GM21367 (cell line): ENCODE measurements around the gene PPIC.
"Not testable (repeated sequence)": the region's sequence is repeated elsewhere in the genome, so short reads cannot be mapped to it uniquely, and the experiment has no call there.

Experiments
- ATAC-seq: cut with Tn5 transposase; IDR thresholded peaks from one replicate; pipeline ENCODE4 v1.9.1; 2021; ENCODE audit not compliant: unreplicated experiment

The PPIC gene

DNA sequence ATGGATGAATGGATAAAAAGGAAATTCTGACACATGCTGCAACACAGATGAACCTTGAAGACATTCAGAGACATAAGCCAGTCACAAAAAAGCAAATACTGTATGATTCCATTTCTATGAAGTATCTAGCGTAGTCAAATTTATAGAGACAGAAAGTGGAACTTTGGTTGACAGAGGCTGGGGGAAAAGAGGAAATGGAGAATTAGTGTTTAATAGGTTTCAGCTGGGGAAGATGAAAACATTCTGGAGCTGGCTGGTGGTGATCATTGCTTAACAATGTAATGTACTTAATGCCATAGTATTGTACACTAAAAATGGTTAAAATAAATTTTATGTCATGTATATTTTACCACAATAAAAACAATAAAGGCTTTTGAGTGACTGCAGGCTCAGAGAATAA lies 24.2 kb downstream of the PPIC start:
- ATAC-seq, result no peak

GRCh38 chr5:123007754-123008153 lies 28.8 kb downstream of the PPIC start:
- no peak for ATAC-seq

- ATAC-seq, result no peak
Observed at GRCh38 chr5:123007182-123007581, 29.3 kb downstream of the PPIC start.

- ATAC-seq, result no peak
Observed at GRCh38 chr5:123001808-123002207, 34.7 kb downstream of the PPIC start.

DNA sequence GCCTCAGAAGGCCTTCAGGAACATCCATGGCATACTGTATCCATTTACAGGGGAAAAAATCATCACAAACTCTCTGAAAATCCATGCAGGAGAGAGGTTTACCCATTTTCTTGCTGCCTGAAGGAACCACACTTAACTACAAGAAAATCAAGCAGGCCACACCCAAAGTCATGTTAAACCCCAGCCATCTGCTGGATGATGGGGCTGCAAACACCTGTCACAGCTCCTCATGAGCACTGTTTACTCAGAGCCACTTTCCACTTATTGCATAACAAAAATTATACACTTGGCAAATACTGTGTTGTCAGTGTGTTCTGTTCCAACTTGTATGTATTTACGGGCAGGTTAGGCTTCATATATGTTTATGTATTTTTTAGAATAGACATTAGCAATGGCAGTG lies 35.8 kb downstream of the PPIC start:
- no peak for ATAC-seq

- peak; percentile 99 for ATAC-seq
Observed at GRCh38 chr5:122999947-123000563, 36.5 kb downstream of the PPIC start.

- no peak for ATAC-seq
Observed at GRCh38 chr5:122997294-122997693, 39.2 kb downstream of the PPIC start.

DNA sequence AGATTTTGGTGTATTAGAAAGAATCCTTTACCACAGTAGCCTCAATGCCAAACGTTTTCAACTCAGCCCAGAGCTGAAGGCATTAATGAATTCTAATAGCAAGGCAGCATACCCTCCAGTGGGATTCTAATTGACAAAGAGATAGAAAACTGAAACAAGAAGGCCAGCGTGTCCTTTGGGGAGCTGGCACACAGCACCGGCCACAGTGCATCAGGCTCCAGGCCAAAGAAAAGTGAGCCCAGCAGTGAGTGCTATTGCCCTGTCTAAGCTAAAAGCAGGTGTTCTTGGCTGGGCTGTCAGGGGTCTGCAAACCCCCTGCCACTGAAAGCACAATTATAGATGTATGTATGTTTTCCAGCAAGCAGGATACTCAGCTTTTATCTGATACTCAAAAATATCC lies 40.4 kb downstream of the PPIC start:
- ATAC-seq, result no peak

DNA sequence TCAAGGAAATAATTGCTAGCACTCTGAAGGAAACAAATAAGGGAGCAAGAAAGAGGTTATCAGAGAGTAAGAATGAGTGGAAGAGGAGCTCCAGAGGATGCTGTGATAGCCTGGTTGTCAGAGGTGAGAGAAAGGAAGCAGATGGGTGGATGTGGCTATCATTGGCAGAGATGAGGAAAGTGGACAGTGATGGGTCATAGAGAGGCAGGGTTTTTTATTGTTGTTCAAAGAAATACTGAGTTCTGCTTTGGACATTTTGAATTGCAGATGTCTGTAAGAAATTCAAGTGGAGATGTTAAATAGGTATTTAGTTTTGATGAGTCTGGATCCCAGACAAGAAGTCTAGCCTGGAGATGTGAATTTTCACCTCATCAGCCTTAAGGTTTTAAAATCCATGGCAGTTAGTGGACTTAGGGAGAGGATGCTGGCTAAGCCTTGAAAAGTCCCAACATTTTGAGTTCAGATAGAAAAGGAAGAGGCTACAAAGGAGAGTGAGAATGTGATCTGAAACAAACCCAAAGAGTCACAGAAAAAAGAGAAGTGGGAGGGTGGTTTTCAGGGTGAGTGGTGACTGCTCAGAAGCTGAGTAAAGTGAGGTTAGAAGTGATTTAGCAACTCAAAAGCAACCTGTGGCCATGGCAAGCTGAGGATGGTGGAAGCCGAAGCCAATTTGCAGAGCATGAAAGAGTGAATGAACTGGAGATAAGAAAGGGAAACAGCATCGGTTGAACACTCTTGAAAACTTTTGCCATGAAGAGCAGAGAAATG lies 50.4 kb downstream of the PPIC start:
- ATAC-seq, result peak; percentile 95

DNA sequence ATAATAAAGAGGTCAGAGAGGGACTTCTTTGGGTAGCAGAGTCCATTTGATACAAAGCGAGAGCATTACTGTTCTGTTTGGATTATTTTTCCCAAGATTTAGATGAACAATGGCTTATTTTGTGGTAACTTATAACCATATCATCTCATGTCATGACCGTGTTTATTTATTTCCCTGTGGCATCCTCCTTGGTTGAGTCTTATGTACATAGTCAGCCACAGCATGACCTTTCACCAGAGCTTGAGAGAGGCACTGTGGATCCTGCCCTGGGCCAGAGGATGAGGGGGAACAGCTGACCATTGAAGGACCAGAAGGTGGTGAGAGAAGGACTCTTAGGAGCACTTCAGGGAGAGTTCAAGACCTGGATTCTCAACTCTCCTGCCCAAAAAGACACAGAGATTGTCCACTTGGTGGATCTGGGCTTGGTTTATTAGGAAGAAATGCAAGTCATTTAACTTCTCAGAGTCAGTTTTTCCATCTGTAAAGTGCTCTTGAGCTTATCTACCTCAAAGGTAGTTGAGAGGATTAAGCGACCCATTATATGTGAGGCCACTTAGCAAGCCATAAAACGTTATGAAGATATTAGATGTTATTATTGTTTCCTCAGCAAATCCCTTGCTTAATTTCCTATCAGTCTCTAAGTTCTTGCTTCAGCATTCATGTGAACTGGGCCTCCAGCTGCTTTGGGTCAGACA lies 51.4 kb downstream of the PPIC start:
- ATAC-seq, result no peak

GRCh38 chr5:122984425-122984824 lies 52.1 kb downstream of the PPIC start:
- no peak for ATAC-seq

- no peak for ATAC-seq
Observed at GRCh38 chr5:122982376-122982775, 54.1 kb downstream of the PPIC start.

- no peak for ATAC-seq
Observed at GRCh38 chr5:122981846-122982245, 54.7 kb downstream of the PPIC start.

GRCh38 chr5:122978644-122979297 lies 57.8 kb downstream of the PPIC start:
- ATAC-seq, result no peak

- no peak for ATAC-seq
Observed at GRCh38 chr5:122978068-122978467, 58.5 kb downstream of the PPIC start.

GRCh38 chr5:122977319-122977718 lies 59.2 kb downstream of the PPIC start:
- no peak for ATAC-seq

- not testable (repeated sequence) for ATAC-seq
Observed at GRCh38 chr5:122974251-122974650, 62.3 kb downstream of the PPIC start.

DNA sequence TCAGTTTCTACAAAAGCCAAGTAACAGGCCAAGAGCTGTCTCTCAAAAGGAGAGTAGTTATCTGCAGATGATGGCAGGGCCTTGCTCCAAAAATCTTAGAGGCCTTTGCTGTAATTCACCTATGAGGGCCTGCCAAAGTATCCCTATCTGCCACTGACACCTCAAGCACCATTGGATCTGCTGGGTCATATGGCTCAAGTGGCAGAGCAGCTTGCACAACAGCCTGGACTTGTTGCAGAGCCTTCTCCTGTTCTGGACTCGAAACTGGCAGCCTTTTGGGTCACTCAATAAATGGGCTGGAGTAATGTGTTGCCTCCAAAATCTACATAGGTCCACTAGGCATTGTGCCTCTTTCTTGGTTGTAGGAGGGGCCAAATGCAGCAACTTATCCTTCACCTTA lies 62.8 kb downstream of the PPIC start:
- ATAC-seq, result not testable (repeated sequence)
